A549 (cell line): ENCODE measurements around the gene DTD1. TPM values are rescaled to one million over a fixed set of nuclear protein-coding genes. Genes with fewer than 3 reads are reported as not detected.
A peak's percentile ranks its signal among the peaks of the same experiment; 100 is the strongest.

Experiments used
- ATAC-seq, 2 experiments: fragments of 200-7000 bp in 1 of 2; fragments of >200 bp in 1 of 2; cut with Nextera tagmentation in 1 of 2; cut with Tn5 transposase in 1 of 2; 3 replicates each; pipeline versions ENCODE4 v1.8.0 to v1.9.1; 2018 to 2020; ENCODE audit warnings: mild to moderate bottlenecking in 1 of 2, moderate library complexity in 1 of 2
- CTCF ChIA-PET: fragments of 300-600 bp; sonication (Branson Sonifier 250); formaldehyde crosslinking; extraction: SDS; loops from one replicate; lab custom pipeline; 2021; ENCODE audit warnings: antibody characterized with exemption, inconsistent platforms; lab: Yijun Ruan, JAX
- POLR2A ChIA-PET: fragments of 350-600 bp; formaldehyde crosslinking; extraction: SDS; loops from one replicate; lab custom pipeline; 2021; ENCODE audit warnings: antibody characterized with exemption, inconsistent platforms; lab: Yijun Ruan, JAX
- DNase-seq, 2 experiments: peaks; one replicate each; pipeline versions ENCODE4 v3.0.0 to v3.0.0-alpha.2; 2011 to 2016; ENCODE audit warnings: low read depth in 1 of 2, low spot score in 1 of 2
- FAIRE-seq: peaks from 2 replicates; lab custom pipeline; 2011; peaks lifted over from hg19 to GRCh38; lab: Jason Lieb, UNC
- H3K27ac ChIP-seq, 2 experiments: fragments of >200 bp; sonication (Bioruptor Twin); formaldehyde crosslinking; 3 replicates each; pipeline ENCODE4 v1.5.1; 2016 to 2017
- H3K4me1 ChIP-seq: fragments of >200 bp; sonication (Bioruptor Twin); formaldehyde crosslinking; 3 replicates; pipeline ENCODE4 v1.6.1; 2016
- H3K4me2 ChIP-seq: fragments of >200 bp; sonication (Bioruptor Twin); formaldehyde crosslinking; 3 replicates; pipeline ENCODE4 v1.6.1; 2016
- H3K4me3 ChIP-seq: fragments of >200 bp; sonication (Bioruptor Twin); formaldehyde crosslinking; 3 replicates; pipeline ENCODE4 v1.5.1; 2016
- H3K9me3 ChIP-seq: fragments of >200 bp; sonication (Bioruptor Twin); formaldehyde crosslinking; 3 replicates; pipeline ENCODE4 v1.6.1; 2016
- ATOH8 ChIP-seq: fragments of 250-450 bp; sonication (Bioruptor Pico); IDR thresholded peaks from 2 replicates; pipeline ENCODE4 v1.5.0; 2020; ENCODE audit warnings: low read depth, mild to moderate bottlenecking, moderate library complexity
- CEBPB ChIP-seq, 2 experiments: fragments of >200 bp in 1 of 2; sonication (Bioruptor Twin) in 1 of 2; formaldehyde crosslinking in 1 of 2; IDR thresholded peaks; 2 replicates each; pipeline ENCODE4 v1.6.1; 2012 to 2016
- CTCF ChIP-seq: fragments of >200 bp; sonication (Bioruptor Twin); formaldehyde crosslinking; IDR thresholded peaks from 3 replicates; pipeline ENCODE4 v1.5.1; 2016
- E2F6 ChIP-seq: IDR thresholded peaks from 2 replicates; pipeline ENCODE4 v1.6.1; 2012; ENCODE audit warnings: low read depth, borderline replicate concordance
- EHF ChIP-seq: fragments of 250-450 bp; sonication (Bioruptor Pico); IDR thresholded peaks from 2 replicates; pipeline ENCODE4 v1.5.0; 2020; ENCODE audit warnings: mild to moderate bottlenecking
- EP300 ChIP-seq, 2 experiments: fragments of >200 bp; sonication (Bioruptor Twin); formaldehyde crosslinking; IDR thresholded peaks; 2 replicates in 1 of 2; 3 replicates in 1 of 2; pipeline ENCODE4 v1.6.1; 2016 to 2017
- GATA3 ChIP-seq: IDR thresholded peaks from 2 replicates; pipeline ENCODE4 v1.6.1; 2012; ENCODE audit warnings: borderline replicate concordance
- HOXA7 ChIP-seq: fragments of 250-450 bp; sonication (Bioruptor Pico); IDR thresholded peaks from 2 replicates; pipeline ENCODE4 v1.5.0; 2020; ENCODE audit warnings: mild to moderate bottlenecking, moderate library complexity
- JUNB ChIP-seq: fragments of >200 bp; sonication (Bioruptor Twin); formaldehyde crosslinking; IDR thresholded peaks from 2 replicates; pipeline ENCODE4 v1.6.1; 2016
- KDM5A ChIP-seq: fragments of 200-600 bp; sonication (generic); IDR thresholded peaks from 2 replicates; pipeline ENCODE4 v1.6.1; 2016; ENCODE audit warnings: antibody characterized with exemption, mild to moderate bottlenecking
- MAX ChIP-seq: IDR thresholded peaks from 2 replicates; pipeline ENCODE4 v1.6.1; 2012
- MAZ ChIP-seq: fragments of 150-350 bp; IDR thresholded peaks from 2 replicates; pipeline ENCODE4 v1.6.1; 2014; ENCODE audit warnings: antibody characterized with exemption, low read depth, low read length, borderline replicate concordance
- NFE2L2 ChIP-seq: fragments of 150-350 bp; conservative IDR thresholded peaks from 2 replicates; pipeline ENCODE4 v1.6.1; 2014; ENCODE audit warnings: low read length
- NR3C1 ChIP-seq: fragments of >200 bp; sonication (Bioruptor Twin); formaldehyde crosslinking; IDR thresholded peaks from 3 replicates; pipeline ENCODE4 v1.6.1; 2017
- PBX3 ChIP-seq: IDR thresholded peaks from 2 replicates; pipeline ENCODE4 v1.6.1; 2012
- PHF8 ChIP-seq: fragments of 200-600 bp; sonication (generic); IDR thresholded peaks from 2 replicates; pipeline ENCODE4 v1.6.1; 2016; ENCODE audit warnings: low read depth, mild to moderate bottlenecking, antibody characterized with exemption, moderate library complexity, borderline replicate concordance
- RARB ChIP-seq: fragments of 250-450 bp; sonication (Bioruptor Pico); IDR thresholded peaks from 2 replicates; pipeline ENCODE4 v1.8.0; 2021; ENCODE audit warnings: mild to moderate bottlenecking, moderate library complexity
- RCOR1 ChIP-seq: fragments of 150-350 bp; IDR thresholded peaks from 2 replicates; pipeline ENCODE4 v1.6.1; 2014; ENCODE audit warnings: antibody characterized with exemption, low read length, low read depth
- RFX5 ChIP-seq: fragments of 450-650 bp; IDR thresholded peaks from 2 replicates; pipeline ENCODE4 v1.7.1; 2014; ENCODE audit warnings: antibody characterized with exemption, mild to moderate bottlenecking, moderate library complexity
- TFCP2L1 ChIP-seq: fragments of 250-450 bp; sonication (Bioruptor Pico); IDR thresholded peaks from 2 replicates; pipeline ENCODE4 v1.5.0; 2021; ENCODE audit warnings: mild to moderate bottlenecking
- ZFP36 ChIP-seq: fragments of 450-650 bp; IDR thresholded peaks from 2 replicates; pipeline ENCODE4 v1.6.1; 2014; ENCODE audit warnings: borderline replicate concordance; ENCODE audit not compliant: partially characterized antibody
- WGBS: methylation state at CpG from one replicate; pipeline ENCODE4 v1.1.6; 2017; ENCODE audit errors: missing lambda C conversion rate; 5-methylcytosine and 5-hydroxymethylcytosine counted together
- polyA plus RNA-seq, 4 experiments: library from polyadenylated mRNA; depleted of rRNA in 3 of 4; stranded (reverse); fragments of >200 nt; fragmentation: RNase III in 1 of 4; extraction: RNeasy Plus Mini Kit Qiagen cat#74134 plus additional on column Dnase treatment in 1 of 4; gene quantifications; 2 replicates in 3 of 4; 3 replicates in 1 of 4; pipeline ENCODE4 v1.2.3, GENCODE V29; 2011 to 2017

DTD1 gene
- polyA plus RNA-seq, 2 of the 4 experiments (the other 2 are of a cell fraction) = 72.8 to 99.3 TPM

- POLR2A ChIA-PET = no interaction called here
- CTCF ChIA-PET = interaction anchor here (0.8 to 0.9 kb wide), 2 partner anchors 44 to 65 kb away, joined by 3 read pairs; no protein-coding TSS in a partner anchor
- TF ChIP-seq ZFP36 (no peak), PBX3 (no peak), RCOR1 (no peak), MAZ (no peak), RARB (CRISPR knock-in tag) (no peak), E2F6 (no peak)
Observed at GRCh38 chr20:18685406-18685805, 97.6 kb downstream of the DTD1 start.

GRCh38 chr20:18686696-18687095 is 98.8 kb downstream of the DTD1 start:
- TF ChIP-seq KDM5A (no peak), CEBPB (IDR thresholded peaks at IDR 0.05) (0 out of 4 replicates have a peak, but pooled peaks have one; percentile 6 to 15)
- ATAC-seq (peak in 1 of 2 experiments; percentile 43; a peak in 3 of 6 replicates), DNase-seq (peak in 1 of 2 experiments; percentile 21), FAIRE-seq (no peak)
- ChIA-PET POLR2A (no interaction called here), CTCF (interaction anchor here (0.9 kb wide), 1 partner anchor 14 kb away, joined by 3 read pairs; no protein-coding TSS in a partner anchor)
- Histone ChIP-seq H3K9me3 (no peaks in the 10 kb centered on the region), H3K4me1 (peaks cover 17% of the 10 kb centered on the region), H3K4me3 (no peak overlapping the region), H3K4me2 (peak overlapping the region; percentile 11), H3K27ac (no peak overlapping the region; a peak in 1 of 6 replicates)
- WGBS = 34% methylated on average over 1 of the region's 1 CpG

More at GRCh38 chr20:18685406-18685805, 97.6 kb downstream of the DTD1 start:
- no peaks in the 10 kb centered on the region for H3K9me3 ChIP-seq
- H3K27ac ChIP-seq = no peak overlapping the region
- peaks cover 16% of the 10 kb centered on the region for H3K4me1 ChIP-seq
- H3K4me3 ChIP-seq = no peak overlapping the region
- ATAC-seq (no peak), FAIRE-seq (no peak), DNase-seq (no peak)
- no peak overlapping the region for H3K4me2 ChIP-seq
- WGBS = 93% methylated on average over 5 of the region's 5 CpGs

GRCh38 chr20:18688676-18689075 is 100.8 kb downstream of the DTD1 start:
- no peak for ATAC-seq
- H3K27ac ChIP-seq = no peak overlapping the region
- no peak overlapping the region for H3K4me3 ChIP-seq
- 74% methylated on average over 3 of the region's 3 CpGs for WGBS
- CTCF ChIA-PET = no interaction called here
- no peaks in the 10 kb centered on the region for H3K9me3 ChIP-seq
- POLR2A ChIA-PET = no interaction called here
- peaks cover 31% of the 10 kb centered on the region for H3K4me1 ChIP-seq
- no peak overlapping the region for H3K4me2 ChIP-seq
- no peak for DNase-seq
- no peak for FAIRE-seq
- TF ChIP-seq TFCP2L1 (CRISPR knock-in tag) = no peak
- no peak for TF ChIP-seq PBX3
- no peak for TF ChIP-seq MAX
- TF ChIP-seq ATOH8 (CRISPR knock-in tag) = no peak
- no peak for TF ChIP-seq JUNB
- TF ChIP-seq NR3C1 = no peak
- TF ChIP-seq GATA3 = no peak
- TF ChIP-seq EP300 (IDR thresholded peaks at IDR 0.05) = no peak
- TF ChIP-seq HOXA7 (CRISPR knock-in tag) = no peak
- TF ChIP-seq CTCF = no peak
- TF ChIP-seq NFE2L2 = no peak
- TF ChIP-seq EHF = no peak
- TF ChIP-seq RFX5 = no peak
- no peak for TF ChIP-seq PHF8
- TF ChIP-seq CEBPB (IDR thresholded peaks at IDR 0.05) = no peak
